Bronchus fibroblast of lung (primary cell): Measurements from ENCODE around the gene ZNF563. TPM values are rescaled to one million over a fixed set of nuclear protein-coding genes. Genes with fewer than 3 reads are reported as not detected.

Experiments
- total RNA-seq: library from RNA; depleted of rRNA; stranded (reverse); fragments of >200 nt; gene quantifications from 2 replicates; pipeline ENCODE4 v1.2.3, GENCODE V29; 2015

The ZNF563 gene
- total RNA-seq = 1.5 and 2.4 TPM in 2 replicates

DNA sequence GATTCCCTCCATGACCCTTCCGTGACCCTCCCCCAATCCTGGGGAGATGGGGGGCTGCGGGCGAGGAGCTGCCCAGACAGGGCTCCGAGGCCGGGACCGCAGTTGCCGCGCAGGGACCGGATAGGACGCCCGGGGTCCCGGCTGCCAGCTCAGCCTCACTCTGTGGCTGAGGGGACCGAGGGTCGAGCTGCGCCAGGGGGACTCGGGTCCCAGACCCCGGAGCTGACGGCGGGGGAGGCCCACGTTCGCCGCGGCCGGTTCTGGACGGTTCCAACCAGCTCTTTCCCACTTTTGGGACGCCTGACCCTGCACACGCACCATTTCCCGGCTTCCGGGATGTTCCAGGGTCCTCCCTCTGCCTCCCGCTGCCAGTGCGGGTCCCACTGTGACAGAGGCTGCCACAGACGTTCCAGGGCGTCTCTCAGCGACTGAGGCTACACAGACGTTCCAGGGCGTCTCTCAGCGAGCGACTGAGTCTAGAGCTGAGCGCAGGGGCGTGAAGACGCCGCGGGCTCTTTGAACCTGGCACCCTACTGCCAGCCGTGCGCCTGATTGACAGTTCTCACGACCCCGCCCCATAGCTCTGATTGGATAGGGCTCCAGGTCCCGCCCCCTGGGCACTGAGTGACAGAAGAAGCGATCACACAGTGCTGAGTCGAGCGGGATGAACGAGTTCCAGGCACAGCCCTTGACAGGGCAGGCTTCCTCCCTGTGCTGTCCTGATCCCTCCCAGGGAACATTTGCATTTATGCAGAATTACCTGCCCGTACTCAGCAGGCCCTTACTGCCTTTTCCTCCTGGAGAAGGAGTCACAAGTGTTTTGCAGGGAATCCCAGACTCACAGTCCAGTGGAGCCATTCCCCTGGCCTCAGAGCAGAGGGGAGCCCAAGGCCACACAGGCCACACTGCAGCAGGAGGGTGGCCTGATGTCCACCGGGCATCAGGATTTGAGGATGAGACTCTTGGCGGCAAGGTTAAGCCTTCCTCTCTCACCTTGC is at the start of gene ZNF563:
TSS of gene ZNF563 (minus strand) at position 472 of the 998 bp plus-strand sequence. CDS start at position 321, 151 bp downstream.

DNA sequence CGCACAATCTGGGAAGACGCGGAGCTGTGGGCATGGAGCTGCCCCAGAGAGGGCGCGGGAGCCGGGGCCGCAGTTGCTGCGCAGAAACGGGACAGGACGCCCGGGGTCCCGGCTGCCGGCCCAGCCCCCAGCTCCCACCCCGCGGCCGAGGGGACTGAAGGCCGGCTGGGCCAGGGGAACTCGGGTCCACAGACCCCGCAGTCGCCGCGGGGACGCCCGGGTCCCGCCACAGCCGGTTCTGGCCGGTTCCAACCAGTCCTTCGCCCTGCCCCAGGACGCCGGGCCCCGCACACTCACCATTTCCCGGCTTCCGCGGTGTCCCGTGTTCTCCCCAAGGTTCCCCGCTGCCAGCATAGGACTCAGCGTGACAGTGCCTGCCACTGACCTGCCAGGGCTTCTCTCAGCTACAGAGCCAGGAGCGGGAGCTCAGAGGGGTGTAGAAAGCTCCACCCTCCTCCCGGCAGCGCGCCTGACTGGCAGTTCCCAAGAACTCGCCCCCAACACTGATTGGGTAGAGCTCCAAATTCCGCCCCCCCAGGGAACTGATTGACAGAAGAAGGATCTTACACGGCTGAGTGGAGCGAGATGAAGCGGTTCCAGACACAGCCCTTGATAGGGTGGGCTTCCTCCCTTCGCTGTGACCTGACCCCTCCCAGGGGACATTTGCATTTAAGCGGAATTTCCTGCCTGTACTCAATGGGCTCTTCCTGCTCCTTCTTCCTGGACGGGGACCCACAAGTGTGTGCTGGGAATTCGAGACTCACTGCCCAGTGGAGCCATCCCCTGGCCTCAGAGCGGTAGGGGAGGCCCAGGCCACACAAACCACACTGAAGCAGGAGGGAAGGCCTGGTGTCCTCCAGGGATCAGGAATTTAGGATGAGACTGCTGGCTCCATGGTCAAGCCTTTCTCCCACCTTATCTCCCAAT is 32.1 kb upstream of the ZNF563 start, which contains the start of gene ZNF442:
TSS of gene ZNF442 (minus strand) at position 448 of the 927 bp plus-strand sequence. CDS start 2,052 bp downstream, outside the sequence.

DNA sequence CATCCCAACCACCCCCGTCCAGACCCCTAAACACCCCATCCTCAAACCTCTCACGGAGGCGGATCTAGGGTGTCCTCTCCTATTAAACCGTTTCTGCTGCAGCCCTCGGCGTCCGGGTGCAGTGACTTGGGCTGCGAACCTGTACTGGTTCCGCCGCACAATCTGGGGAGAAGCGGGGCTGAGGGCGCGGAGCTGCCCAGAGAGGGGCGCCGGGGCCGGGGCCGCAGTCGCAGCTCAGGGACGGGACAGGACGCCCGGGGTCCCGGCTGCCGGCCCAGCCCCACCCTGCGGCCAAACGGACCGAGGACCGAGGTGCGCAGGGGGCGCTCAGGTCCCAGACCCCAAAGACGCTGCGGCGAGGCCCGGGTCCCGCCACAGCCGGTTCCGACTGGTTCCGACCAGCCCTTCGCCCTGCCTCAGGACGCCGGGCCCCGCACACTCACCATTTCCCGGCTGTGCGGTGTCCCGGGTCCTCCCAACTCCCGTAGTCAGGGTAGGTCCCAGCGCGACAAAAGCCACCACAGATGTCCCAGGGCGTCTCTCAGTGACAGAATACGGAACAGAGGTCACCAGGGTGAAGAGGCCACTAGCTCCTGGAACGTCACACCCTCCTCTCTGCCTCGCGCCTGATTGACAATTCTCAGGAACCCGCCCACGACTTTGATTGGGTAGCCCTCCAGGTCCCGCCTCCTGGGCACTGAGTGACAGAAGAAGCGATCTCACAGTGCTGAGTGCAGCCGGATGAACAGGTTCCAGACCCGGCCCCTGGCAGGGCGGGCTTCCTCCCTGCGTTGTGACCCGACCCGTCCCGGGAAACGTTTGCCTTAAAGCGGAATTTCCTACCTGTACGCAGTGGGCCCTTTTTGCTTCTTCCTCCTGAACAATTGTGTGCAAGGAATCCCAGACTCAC is 38.9 kb downstream of the ZNF563 start, which contains the start of gene ZNF44:
TSS of gene ZNF44 (minus strand) at position 635 of the 910 bp plus-strand sequence. CDS start at position 446, 189 bp downstream.

Other genes with a start within 250 kb of the ZNF563 start
- gene ZNF20, start 193.3 kb downstream of the ZNF563 start, total RNA-seq = 2.5 and 3.4 TPM in 2 replicates
- gene ZNF625, start 176.9 kb downstream of the ZNF563 start, total RNA-seq = 3.7 TPM in 2 replicates
- 1.5 and 2.2 TPM in 2 replicates for gene ZNF136, start 170.5 kb downstream of the ZNF563 start, total RNA-seq
- gene ZNF44, start 38.8 kb downstream of the ZNF563 start, total RNA-seq = 2.4 and 3.1 TPM in 2 replicates
- gene ZNF442, start 32.0 kb upstream of the ZNF563 start, total RNA-seq = 1.0 and 1.8 TPM in 2 replicates
- 1.0 and 1.3 TPM in 2 replicates for gene ZNF799, start 67.6 kb upstream of the ZNF563 start, total RNA-seq
- 0.89 and 1.0 TPM in 2 replicates for gene ZNF443, start 107.4 kb upstream of the ZNF563 start, total RNA-seq
- 1.2 and 1.8 TPM in 2 replicates for gene ZNF709, start 151.2 kb upstream of the ZNF563 start, total RNA-seq
- 3.7 and 4.0 TPM in 2 replicates for gene ZNF564, start 217.8 kb upstream of the ZNF563 start, total RNA-seq